ENCODE measurements around the gene TBX21. TPM values are rescaled to one million over a fixed set of nuclear protein-coding genes. Genes with fewer than 3 reads are reported as not detected.
A peak's percentile ranks its signal among the peaks of the same experiment; 100 is the strongest.

The TBX21 gene
- total RNA-seq, 2 donors from 2014 or later, result not detected

GRCh38 chr17:47774987-47775580 lies 42.0 kb downstream of the TBX21 start:
- WGBS, 2 experiments (ENCODE audit: insufficient coverage in 1 of 2, insufficient read length in 1 of 2), result 47 to 50% methylated on average over 1 of the region's 1 CpG
- no peaks in the 10 kb centered on the region for H3K36me3 ChIP-seq (ENCODE audit: control insufficient read depth, insufficient read depth, low read length)
- H3K9ac ChIP-seq (ENCODE audit: extremely low read depth, low read length, poor library complexity, severe bottlenecking), result no peak overlapping the region
- peaks cover 71% of the 10 kb centered on the region for H3K27me3 ChIP-seq (ENCODE audit: control insufficient read depth, insufficient read depth, low read length, poor library complexity, severe bottlenecking)
- no peak overlapping the region for H3K4me3 Mint-ChIP-seq
- DNase-seq, result no peak
- no peaks in the 10 kb centered on the region for H3K9me3 Mint-ChIP-seq
- no peaks in the 10 kb centered on the region for H3K4me1 ChIP-seq (ENCODE audit: control insufficient read depth, insufficient read depth, low read length)
- no peaks in the 10 kb centered on the region for H3K9me3 ChIP-seq (ENCODE audit: control insufficient read depth, low read length)
- peaks cover 77% of the 10 kb centered on the region for H3K27me3 Mint-ChIP-seq (ENCODE audit: insufficient read depth)
- TF ChIP-seq CTCF (conservative IDR thresholded peaks at IDR 0.05), result no peak
- H3K4me1 Mint-ChIP-seq, result no peaks in the 10 kb centered on the region
- no peaks in the 10 kb centered on the region for H3K36me3 Mint-ChIP-seq (ENCODE audit: low read depth)
- no peak overlapping the region for H3K27ac ChIP-seq (ENCODE audit: low read depth, low read length)
- H3K4me3 ChIP-seq (ENCODE audit: low read length), result no peak overlapping the region
- no peak overlapping the region for H3K27ac Mint-ChIP-seq

- Mint-ChIP-seq H3K36me3 (ENCODE audit: low read depth) (no peaks in the 10 kb centered on the region), H3K9me3 (no peaks in the 10 kb centered on the region), H3K27ac (no peak overlapping the region), H3K4me3 (no peak overlapping the region), H3K4me1 (no peaks in the 10 kb centered on the region), H3K27me3 (ENCODE audit: insufficient read depth) (peaks cover 85% of the 10 kb centered on the region)
- Histone ChIP-seq H3K27ac (ENCODE audit: low read depth, low read length) (no peak overlapping the region), H3K4me3 (ENCODE audit: low read length) (no peak overlapping the region), H3K4me1 (ENCODE audit: control insufficient read depth, insufficient read depth, low read length) (no peaks in the 10 kb centered on the region), H3K36me3 (ENCODE audit: control insufficient read depth, insufficient read depth, low read length) (no peaks in the 10 kb centered on the region), H3K27me3 (ENCODE audit: control insufficient read depth, insufficient read depth, low read length, poor library complexity, severe bottlenecking) (peaks cover 77% of the 10 kb centered on the region), H3K9me3 (ENCODE audit: control insufficient read depth, low read length) (no peaks in the 10 kb centered on the region), H3K9ac (ENCODE audit: extremely low read depth, low read length, poor library complexity, severe bottlenecking) (no peak overlapping the region)
- WGBS, 2 experiments (ENCODE audit: insufficient coverage in 1 of 2, insufficient read length in 1 of 2), result 47 to 48% methylated on average over 8 to 14 of the region's 14 CpGs
- DNase-seq, result peak; percentile 70
- peak; percentile 84 for TF ChIP-seq CTCF (conservative IDR thresholded peaks at IDR 0.05)
Observed at GRCh38 chr17:47776330-47777197, 43.5 kb downstream of the TBX21 start.

- Histone ChIP-seq H3K27ac (ENCODE audit: low read depth, low read length) (no peak overlapping the region), H3K9ac (ENCODE audit: extremely low read depth, low read length, poor library complexity, severe bottlenecking) (no peak overlapping the region), H3K4me1 (ENCODE audit: control insufficient read depth, insufficient read depth, low read length) (no peaks in the 10 kb centered on the region), H3K9me3 (ENCODE audit: control insufficient read depth, low read length) (no peaks in the 10 kb centered on the region), H3K4me3 (ENCODE audit: low read length) (no peak overlapping the region), H3K27me3 (ENCODE audit: control insufficient read depth, insufficient read depth, low read length, poor library complexity, severe bottlenecking) (peaks cover 87% of the 10 kb centered on the region), H3K36me3 (ENCODE audit: control insufficient read depth, insufficient read depth, low read length) (no peaks in the 10 kb centered on the region)
- 61 to 83% methylated on average over 11 to 45 of the region's 45 CpGs for WGBS, 2 experiments (ENCODE audit: insufficient coverage in 1 of 2, insufficient read length in 1 of 2)
- no peak for TF ChIP-seq CTCF (conservative IDR thresholded peaks at IDR 0.05)
- peaks cover 89% of the 10 kb centered on the region for H3K27me3 Mint-ChIP-seq (ENCODE audit: insufficient read depth)
- no peaks in the 10 kb centered on the region for H3K36me3 Mint-ChIP-seq (ENCODE audit: low read depth)
- no peak for DNase-seq
- H3K4me1 Mint-ChIP-seq, result no peaks in the 10 kb centered on the region
- H3K4me3 Mint-ChIP-seq, result no peak overlapping the region
- H3K9me3 Mint-ChIP-seq, result no peaks in the 10 kb centered on the region
- H3K27ac Mint-ChIP-seq, result no peak overlapping the region
Observed at GRCh38 chr17:47778184-47778635, 45.2 kb downstream of the TBX21 start.

Data from endodermal cell (in vitro differentiated cells).